Fibroblast of lung (primary cell): ENCODE measurements around the gene CTNNA2. TPM values are rescaled to one million over a fixed set of nuclear protein-coding genes. Genes with fewer than 3 reads are reported as not detected.

Experiments
- DNase-seq, 2 donors: peaks; one replicate each; pipeline versions ENCODE4 v3.0.0 to v3.0.0-alpha.2; 2010; ENCODE audit warnings: low read depth in 2 of 2
- H2AFZ ChIP-seq: 2 replicates; pipeline ENCODE4 v1.5.1; 2012; ENCODE audit warnings: low read length, control low read depth, inconsistent platforms
- H3K27ac ChIP-seq: 2 replicates; pipeline ENCODE4 v1.5.1; 2011; ENCODE audit warnings: low read length, control low read depth; ENCODE audit not compliant: insufficient read depth
- H3K27me3 ChIP-seq: 2 replicates; pipeline ENCODE4 v1.5.1; 2011; ENCODE audit warnings: mild to moderate bottlenecking, low read length; ENCODE audit not compliant: control insufficient read depth, insufficient read depth
- H3K36me3 ChIP-seq: 2 replicates; pipeline ENCODE4 v1.5.1; 2011; ENCODE audit warnings: low read length; ENCODE audit not compliant: control insufficient read depth, insufficient read depth
- H3K4me1 ChIP-seq: 2 replicates; pipeline ENCODE4 v1.5.1; 2011; ENCODE audit warnings: low read length; ENCODE audit not compliant: control insufficient read depth, insufficient read depth; ENCODE audit errors: extremely low read depth
- H3K4me2 ChIP-seq: 2 replicates; pipeline ENCODE4 v1.5.1; 2011; ENCODE audit warnings: low read length, control low read depth; ENCODE audit not compliant: insufficient read depth; ENCODE audit errors: extremely low read depth
- H3K4me3 ChIP-seq, 4 experiments: fragments of 200-600 bp in 1 of 4; sonication (generic) in 1 of 4; replicated peaks in 1 of 4; 2 replicates each; pipeline ENCODE4 v1.5.1; 2011 to 2016; ENCODE audit warnings: low read length in 4 of 4, low read depth in 3 of 4, mild to moderate bottlenecking in 3 of 4, control low read depth in 2 of 4, inconsistent platforms in 1 of 4, mixed read lengths in 1 of 4; ENCODE audit not compliant: insufficient read depth in 1 of 4; ENCODE audit errors: control extremely low read depth in 1 of 4
- H3K79me2 ChIP-seq: 2 replicates; pipeline ENCODE4 v1.5.1; 2012; ENCODE audit warnings: mild to moderate bottlenecking, low read length, inconsistent platforms; ENCODE audit not compliant: control insufficient read depth, insufficient read depth
- H3K9ac ChIP-seq: 2 replicates; pipeline ENCODE4 v1.5.1; 2011; ENCODE audit warnings: mild to moderate bottlenecking, low read length, control low read depth; ENCODE audit not compliant: insufficient read depth
- H3K9me3 ChIP-seq: 2 replicates; pipeline ENCODE4 v1.5.1; 2012; ENCODE audit warnings: low read depth, low read length; ENCODE audit not compliant: control insufficient read depth, insufficient read depth
- H4K20me1 ChIP-seq: 2 replicates; pipeline ENCODE4 v1.5.1; 2011; ENCODE audit warnings: low read length; ENCODE audit not compliant: control insufficient read depth, insufficient read depth; ENCODE audit errors: extremely low read depth
- EZH2 ChIP-seq: IDR thresholded peaks from 2 replicates; pipeline ENCODE4 v1.5.1; 2012; ENCODE audit warnings: low read length, control low read depth, mild to moderate bottlenecking; ENCODE audit errors: missing control alignments
- polyA plus RNA-seq, 2 donors: library from polyadenylated mRNA; depleted of rRNA in 1 of 2; stranded (reverse) in 1 of 2; unstranded in 1 of 2; fragments of >200 nt; gene quantifications; 2 replicates each; pipeline ENCODE4 v1.2.1, GENCODE V29; 2011 to 2012; ENCODE audit warnings: missing spikeins in 1 of 2
- total RNA-seq: library from RNA; depleted of rRNA; stranded (reverse); fragments of >200 nt; gene quantifications from 2 replicates; pipeline ENCODE4 v1.2.1, GENCODE V29; 2014
- TF ChIP-seq, protein P1 (sequence below), 2 donors: IDR thresholded peaks in 1 of 2; conservative IDR thresholded peaks in 1 of 2; 1 replicate in 1 of 2; 2 replicates in 1 of 2; pipeline ENCODE4 v1.5.1; 2011 to 2012; ENCODE audit warnings: low read length in 2 of 2, control low read depth in 1 of 2, inconsistent platforms in 1 of 2, low read depth in 1 of 2, mild to moderate bottlenecking in 1 of 2

CTNNA2 gene
- total and polyA plus RNA-seq, 2 donors (not counting 1 experiment from before 2014, with no cell fraction given): not detected

DNA sequence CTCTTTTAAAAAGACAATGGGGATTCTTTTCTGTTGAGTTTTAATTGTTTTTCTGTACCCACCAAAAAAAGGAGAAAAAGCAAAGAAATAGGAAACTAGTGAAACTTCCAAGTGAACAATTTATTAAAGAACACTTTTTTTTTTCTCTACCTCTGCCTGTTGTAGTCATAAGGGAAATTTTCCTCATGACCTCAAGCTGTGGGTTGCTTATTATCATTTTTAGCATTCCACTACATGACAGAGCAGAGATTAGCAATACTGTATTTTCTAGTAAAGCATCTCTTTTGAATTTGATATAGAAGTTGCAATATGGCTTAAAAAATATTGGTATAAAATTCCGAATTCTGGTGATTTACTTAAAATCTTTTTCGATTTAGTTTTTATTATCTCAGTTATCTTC is 879.6 kb downstream of the CTNNA2 start:
- H3K9me3 ChIP-seq: no peaks in the 10 kb centered on the region
- H3K4me1 ChIP-seq: no peaks in the 10 kb centered on the region
- H3K27ac ChIP-seq: no peak overlapping the region
- no peak overlapping the region for H2AFZ ChIP-seq
- DNase-seq: peak in 1 of 2 donors; percentile 47
- no peaks in the 10 kb centered on the region for H4K20me1 ChIP-seq
- no peak overlapping the region for H3K9ac ChIP-seq
- TF ChIP-seq EZH2: no peak
- TF ChIP-seq, protein P1, sequence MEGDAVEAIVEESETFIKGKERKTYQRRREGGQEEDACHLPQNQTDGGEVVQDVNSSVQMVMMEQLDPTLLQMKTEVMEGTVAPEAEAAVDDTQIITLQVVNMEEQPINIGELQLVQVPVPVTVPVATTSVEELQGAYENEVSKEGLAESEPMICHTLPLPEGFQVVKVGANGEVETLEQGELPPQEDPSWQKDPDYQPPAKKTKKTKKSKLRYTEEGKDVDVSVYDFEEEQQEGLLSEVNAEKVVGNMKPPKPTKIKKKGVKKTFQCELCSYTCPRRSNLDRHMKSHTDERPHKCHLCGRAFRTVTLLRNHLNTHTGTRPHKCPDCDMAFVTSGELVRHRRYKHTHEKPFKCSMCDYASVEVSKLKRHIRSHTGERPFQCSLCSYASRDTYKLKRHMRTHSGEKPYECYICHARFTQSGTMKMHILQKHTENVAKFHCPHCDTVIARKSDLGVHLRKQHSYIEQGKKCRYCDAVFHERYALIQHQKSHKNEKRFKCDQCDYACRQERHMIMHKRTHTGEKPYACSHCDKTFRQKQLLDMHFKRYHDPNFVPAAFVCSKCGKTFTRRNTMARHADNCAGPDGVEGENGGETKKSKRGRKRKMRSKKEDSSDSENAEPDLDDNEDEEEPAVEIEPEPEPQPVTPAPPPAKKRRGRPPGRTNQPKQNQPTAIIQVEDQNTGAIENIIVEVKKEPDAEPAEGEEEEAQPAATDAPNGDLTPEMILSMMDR (conservative IDR thresholded peaks at IDR 0.05 in 1 of 2, IDR thresholded peaks at IDR 0.05 in 1 of 2; ENCODE audit: low read depth in 1 of 2, low read length in 2 of 2): no peak
- no peak overlapping the region for H3K4me2 ChIP-seq
- H3K4me3 ChIP-seq: no peak overlapping the region
- no peaks in the 10 kb centered on the region for H3K27me3 ChIP-seq
- H3K36me3 ChIP-seq: no peaks in the 10 kb centered on the region
- no peaks in the 10 kb centered on the region for H3K79me2 ChIP-seq

GRCh38 chr2:80393991-80394390 is 881.1 kb downstream of the CTNNA2 start:
- Histone ChIP-seq H3K9ac (no peak overlapping the region), H3K4me1 (no peaks in the 10 kb centered on the region), H3K27ac (no peak overlapping the region), H3K79me2 (no peaks in the 10 kb centered on the region), H3K9me3 (no peaks in the 10 kb centered on the region), H3K36me3 (no peaks in the 10 kb centered on the region), H3K4me3 (no peak overlapping the region), H3K4me2 (no peak overlapping the region), H3K27me3 (no peaks in the 10 kb centered on the region), H4K20me1 (no peaks in the 10 kb centered on the region), H2AFZ (no peak overlapping the region)
- TF ChIP-seq EZH2: no peak
- TF ChIP-seq, protein P1 (conservative IDR thresholded peaks at IDR 0.05 in 1 of 2, IDR thresholded peaks at IDR 0.05 in 1 of 2; ENCODE audit: low read depth in 1 of 2, low read length in 2 of 2): no peak
- no peak for DNase-seq

DNA sequence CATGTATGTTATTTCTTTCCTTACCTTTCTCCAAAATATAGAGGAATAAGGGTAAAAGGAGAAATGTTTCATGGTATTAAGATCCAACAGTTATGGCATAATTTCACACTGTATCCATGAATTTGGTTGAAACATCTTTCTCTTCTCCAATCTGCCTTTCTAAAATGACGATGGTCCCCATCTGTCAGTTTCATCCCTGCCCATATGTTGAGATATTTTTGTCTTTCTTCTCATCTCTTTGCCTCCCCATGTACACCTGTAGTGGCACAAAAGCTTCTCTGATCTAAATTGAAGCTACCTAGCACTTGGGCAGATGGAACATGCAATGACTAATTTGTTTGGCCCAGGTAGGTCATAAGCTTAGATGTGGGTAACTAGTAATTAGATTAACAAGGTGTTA is 882.4 kb downstream of the CTNNA2 start:
- no peak for DNase-seq
- no peaks in the 10 kb centered on the region for H3K79me2 ChIP-seq

More for the DNA sequence above, 882.4 kb downstream of the CTNNA2 start:
- H3K9ac ChIP-seq: no peak overlapping the region
- no peaks in the 10 kb centered on the region for H3K4me1 ChIP-seq
- no peak overlapping the region for H3K4me2 ChIP-seq
- TF ChIP-seq, protein P1 (conservative IDR thresholded peaks at IDR 0.05 in 1 of 2, IDR thresholded peaks at IDR 0.05 in 1 of 2; ENCODE audit: low read depth in 1 of 2, low read length in 2 of 2): no peak
- TF ChIP-seq EZH2: no peak
- H3K27me3 ChIP-seq: no peaks in the 10 kb centered on the region
- no peak overlapping the region for H3K4me3 ChIP-seq
- no peak overlapping the region for H3K27ac ChIP-seq
- no peaks in the 10 kb centered on the region for H3K36me3 ChIP-seq
- no peak overlapping the region for H2AFZ ChIP-seq
- no peaks in the 10 kb centered on the region for H4K20me1 ChIP-seq
- no peaks in the 10 kb centered on the region for H3K9me3 ChIP-seq
